ENCODE measurements around the gene TRAPPC11.

GRCh38 chr4:183611210-183611830 lies 47.8 kb upstream of the TRAPPC11 start:
- TF ChIP-seq POLR2A (IDR thresholded peaks at IDR 0.05) (no peak), CTCF (IDR thresholded peaks at IDR 0.05) (no peak)
